OCI-LY1 (cell line): ENCODE data around the gene QRFP.

Experiments
- EZH2 ChIP-seq: fragments of 200-600 bp; sonication (generic), shearing (Covaris generic); IDR thresholded peaks from 2 replicates; pipeline ENCODE4 v1.8.0; 2017; ENCODE audit warnings: borderline replicate concordance, mixed run types, mild to moderate bottlenecking, antibody characterized with exemption, low read length, moderate library complexity, mixed read lengths
- TF ChIP-seq, protein P1 (sequence below): fragments of 200-600 bp; sonication (generic), shearing (Covaris generic); IDR thresholded peaks from 2 replicates; pipeline ENCODE4 v1.5.1; 2017; ENCODE audit warnings: mild to moderate bottlenecking, antibody characterized with exemption, low read length, moderate library complexity, mixed read lengths

DNA sequence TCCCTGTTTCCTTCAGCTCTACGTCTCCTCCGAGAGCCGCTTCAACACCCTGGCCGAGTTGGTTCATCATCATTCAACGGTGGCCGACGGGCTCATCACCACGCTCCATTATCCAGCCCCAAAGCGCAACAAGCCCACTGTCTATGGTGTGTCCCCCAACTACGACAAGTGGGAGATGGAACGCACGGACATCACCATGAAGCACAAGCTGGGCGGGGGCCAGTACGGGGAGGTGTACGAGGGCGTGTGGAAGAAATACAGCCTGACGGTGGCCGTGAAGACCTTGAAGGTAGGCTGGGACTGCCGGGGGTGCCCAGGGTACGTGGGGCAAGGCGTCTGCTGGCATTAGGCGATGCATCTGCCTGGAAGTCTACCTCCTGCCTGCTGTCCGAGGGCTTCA is 33.9 kb downstream of the QRFP start:
- no peak for TF ChIP-seq EZH2
- TF ChIP-seq, protein P1, sequence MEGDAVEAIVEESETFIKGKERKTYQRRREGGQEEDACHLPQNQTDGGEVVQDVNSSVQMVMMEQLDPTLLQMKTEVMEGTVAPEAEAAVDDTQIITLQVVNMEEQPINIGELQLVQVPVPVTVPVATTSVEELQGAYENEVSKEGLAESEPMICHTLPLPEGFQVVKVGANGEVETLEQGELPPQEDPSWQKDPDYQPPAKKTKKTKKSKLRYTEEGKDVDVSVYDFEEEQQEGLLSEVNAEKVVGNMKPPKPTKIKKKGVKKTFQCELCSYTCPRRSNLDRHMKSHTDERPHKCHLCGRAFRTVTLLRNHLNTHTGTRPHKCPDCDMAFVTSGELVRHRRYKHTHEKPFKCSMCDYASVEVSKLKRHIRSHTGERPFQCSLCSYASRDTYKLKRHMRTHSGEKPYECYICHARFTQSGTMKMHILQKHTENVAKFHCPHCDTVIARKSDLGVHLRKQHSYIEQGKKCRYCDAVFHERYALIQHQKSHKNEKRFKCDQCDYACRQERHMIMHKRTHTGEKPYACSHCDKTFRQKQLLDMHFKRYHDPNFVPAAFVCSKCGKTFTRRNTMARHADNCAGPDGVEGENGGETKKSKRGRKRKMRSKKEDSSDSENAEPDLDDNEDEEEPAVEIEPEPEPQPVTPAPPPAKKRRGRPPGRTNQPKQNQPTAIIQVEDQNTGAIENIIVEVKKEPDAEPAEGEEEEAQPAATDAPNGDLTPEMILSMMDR: no peak
